HG03280 (cell line): Measurements from ENCODE around the gene TMPRSS7.

ENCODE experiments used
- ATAC-seq: cut with Tn5 transposase; IDR thresholded peaks from one replicate; pipeline ENCODE4 v1.9.1; 2021; ENCODE audit warnings: mild to moderate bottlenecking, moderate library complexity; ENCODE audit not compliant: unreplicated experiment

TMPRSS7 gene

GRCh38 chr3:112095731-112096130 is 61.2 kb downstream of the TMPRSS7 start:
- ATAC-seq, result no peak

- ATAC-seq, result no peak
Measured at GRCh38 chr3:112096176-112096575, 61.6 kb downstream of the TMPRSS7 start.

GRCh38 chr3:112097378-112097777 is 62.8 kb downstream of the TMPRSS7 start:
- no peak for ATAC-seq

- ATAC-seq, result no peak
Measured at GRCh38 chr3:112101916-112102315, 67.4 kb downstream of the TMPRSS7 start.

- no peak for ATAC-seq
Measured at GRCh38 chr3:112104774-112105173, 70.2 kb downstream of the TMPRSS7 start.

GRCh38 chr3:112109322-112109721 is 74.8 kb downstream of the TMPRSS7 start:
- no peak for ATAC-seq

- ATAC-seq, result peak; percentile 45
Measured at GRCh38 chr3:112111785-112112402, 77.4 kb downstream of the TMPRSS7 start.

GRCh38 chr3:112114576-112115160 is 80.1 kb downstream of the TMPRSS7 start:
- ATAC-seq, result no peak

- ATAC-seq, result peak; percentile 22
Measured at GRCh38 chr3:112115161-112115739, 80.7 kb downstream of the TMPRSS7 start.

GRCh38 chr3:112115806-112116383 is 81.4 kb downstream of the TMPRSS7 start:
- no peak for ATAC-seq

- ATAC-seq, result no peak
Measured at GRCh38 chr3:112116748-112117186, 82.2 kb downstream of the TMPRSS7 start.

- no peak for ATAC-seq
Measured at GRCh38 chr3:112117415-112117814, 82.9 kb downstream of the TMPRSS7 start.

GRCh38 chr3:112117841-112118571 is 83.5 kb downstream of the TMPRSS7 start:
- no peak for ATAC-seq

- ATAC-seq, result no peak
Measured at GRCh38 chr3:112119962-112120836, 85.7 kb downstream of the TMPRSS7 start.

- ATAC-seq, result no peak
Measured at GRCh38 chr3:112121577-112122547, 87.3 kb downstream of the TMPRSS7 start.

- no peak for ATAC-seq
Measured at GRCh38 chr3:112122870-112123269, 88.3 kb downstream of the TMPRSS7 start.

- no peak for ATAC-seq
Measured at GRCh38 chr3:112123548-112123947, 89.0 kb downstream of the TMPRSS7 start.

- ATAC-seq, result no peak
Measured at GRCh38 chr3:112124907-112125607, 90.5 kb downstream of the TMPRSS7 start.

GRCh38 chr3:112126511-112126911 is 92.0 kb downstream of the TMPRSS7 start:
- no peak for ATAC-seq
